VCaP (cell line): ENCODE results near the gene CNPY1.
A peak's percentile ranks its signal among the peaks of the same experiment; 100 is the strongest.
"Not testable (repeated sequence)": the region's sequence is repeated elsewhere in the genome, so short reads cannot be mapped to it uniquely, and the experiment has no call there.

Experiments used
- H3K27ac ChIP-seq: fragments of 450-650 bp; 2 replicates; pipeline ENCODE4 v1.5.1; 2017
- TF ChIP-seq, protein P1 (sequence below): fragments of 450-650 bp; conservative IDR thresholded peaks from 2 replicates; pipeline ENCODE4 v1.5.1; 2017; ENCODE audit warnings: mild to moderate bottlenecking, moderate library complexity

CNPY1 gene

DNA sequence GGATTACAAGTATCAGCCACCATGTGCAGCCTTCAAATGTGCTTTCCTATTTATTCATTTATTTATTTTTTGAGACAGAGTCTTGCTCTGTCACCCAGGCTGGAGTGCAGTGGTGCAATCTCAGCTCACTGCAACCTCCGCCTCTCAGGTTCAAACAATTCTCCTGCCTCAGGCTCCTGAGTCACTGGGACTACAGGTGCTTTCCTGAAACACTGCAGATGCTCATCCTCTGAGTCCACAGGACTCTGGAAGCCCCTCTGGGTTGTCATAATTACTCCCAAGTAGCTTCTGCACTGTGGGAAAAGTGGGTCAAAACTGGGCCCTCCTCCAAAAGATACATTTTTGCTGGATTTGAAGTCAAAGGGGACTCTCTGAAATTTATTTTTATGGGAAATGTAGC lies at the start of gene CNPY1:
CNPY1 (minus strand) TSS at position 111 of the 400 bp plus-strand sequence. CDS start 630 bp downstream, outside the sequence.
- H3K27ac ChIP-seq = not testable (repeated sequence)

DNA sequence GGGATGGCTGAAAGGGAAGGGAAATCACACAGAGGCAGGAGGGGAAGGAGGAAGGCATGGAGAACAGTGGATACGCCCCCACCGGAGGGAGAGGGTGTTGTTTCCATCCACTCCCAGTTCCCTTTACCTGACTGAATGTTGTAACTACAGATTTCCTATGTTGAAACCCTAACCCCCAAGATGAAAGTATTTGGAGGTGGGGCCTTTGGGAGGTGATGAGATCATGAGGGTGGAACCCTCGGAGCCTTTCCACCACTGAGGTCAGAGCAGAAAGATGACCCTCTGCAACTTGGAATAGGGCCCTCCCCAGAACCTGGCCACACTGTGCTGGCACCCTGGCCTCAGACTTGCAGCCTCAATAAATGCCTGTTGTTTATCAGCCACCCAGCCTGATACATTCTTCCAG lies 48.6 kb upstream of the CNPY1 start:
- TF ChIP-seq, protein P1, sequence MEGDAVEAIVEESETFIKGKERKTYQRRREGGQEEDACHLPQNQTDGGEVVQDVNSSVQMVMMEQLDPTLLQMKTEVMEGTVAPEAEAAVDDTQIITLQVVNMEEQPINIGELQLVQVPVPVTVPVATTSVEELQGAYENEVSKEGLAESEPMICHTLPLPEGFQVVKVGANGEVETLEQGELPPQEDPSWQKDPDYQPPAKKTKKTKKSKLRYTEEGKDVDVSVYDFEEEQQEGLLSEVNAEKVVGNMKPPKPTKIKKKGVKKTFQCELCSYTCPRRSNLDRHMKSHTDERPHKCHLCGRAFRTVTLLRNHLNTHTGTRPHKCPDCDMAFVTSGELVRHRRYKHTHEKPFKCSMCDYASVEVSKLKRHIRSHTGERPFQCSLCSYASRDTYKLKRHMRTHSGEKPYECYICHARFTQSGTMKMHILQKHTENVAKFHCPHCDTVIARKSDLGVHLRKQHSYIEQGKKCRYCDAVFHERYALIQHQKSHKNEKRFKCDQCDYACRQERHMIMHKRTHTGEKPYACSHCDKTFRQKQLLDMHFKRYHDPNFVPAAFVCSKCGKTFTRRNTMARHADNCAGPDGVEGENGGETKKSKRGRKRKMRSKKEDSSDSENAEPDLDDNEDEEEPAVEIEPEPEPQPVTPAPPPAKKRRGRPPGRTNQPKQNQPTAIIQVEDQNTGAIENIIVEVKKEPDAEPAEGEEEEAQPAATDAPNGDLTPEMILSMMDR = no peak
- H3K27ac ChIP-seq = no peak overlapping the region

DNA sequence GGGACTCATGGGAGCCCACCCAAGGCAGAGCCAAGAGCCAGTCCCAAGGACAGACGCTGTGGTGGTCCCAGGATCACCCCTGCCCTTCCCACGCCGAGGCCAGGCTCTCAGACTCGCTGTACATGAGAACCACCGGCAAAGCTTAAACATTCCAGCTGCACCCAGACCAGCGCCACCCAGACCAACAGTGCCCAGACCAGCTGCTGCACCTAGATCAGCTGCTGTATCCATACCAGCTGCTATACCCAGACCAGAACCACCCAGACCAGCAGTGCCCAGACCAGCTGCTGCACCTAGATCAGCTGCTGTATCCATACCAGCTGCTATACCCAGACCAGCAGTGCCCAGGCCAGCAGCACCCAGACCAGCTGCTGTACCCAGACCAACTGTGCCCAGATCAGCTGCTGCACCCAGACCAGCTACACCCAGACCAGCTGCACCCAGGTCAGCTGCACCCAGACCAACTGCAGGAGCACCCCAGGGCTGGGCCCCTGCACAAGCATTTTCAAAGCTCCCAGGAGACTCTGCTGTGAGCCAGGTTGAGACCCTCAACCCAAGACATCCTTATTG lies 47.9 kb upstream of the CNPY1 start:
- TF ChIP-seq, protein P1 = no peak
- no peak overlapping the region for H3K27ac ChIP-seq

DNA sequence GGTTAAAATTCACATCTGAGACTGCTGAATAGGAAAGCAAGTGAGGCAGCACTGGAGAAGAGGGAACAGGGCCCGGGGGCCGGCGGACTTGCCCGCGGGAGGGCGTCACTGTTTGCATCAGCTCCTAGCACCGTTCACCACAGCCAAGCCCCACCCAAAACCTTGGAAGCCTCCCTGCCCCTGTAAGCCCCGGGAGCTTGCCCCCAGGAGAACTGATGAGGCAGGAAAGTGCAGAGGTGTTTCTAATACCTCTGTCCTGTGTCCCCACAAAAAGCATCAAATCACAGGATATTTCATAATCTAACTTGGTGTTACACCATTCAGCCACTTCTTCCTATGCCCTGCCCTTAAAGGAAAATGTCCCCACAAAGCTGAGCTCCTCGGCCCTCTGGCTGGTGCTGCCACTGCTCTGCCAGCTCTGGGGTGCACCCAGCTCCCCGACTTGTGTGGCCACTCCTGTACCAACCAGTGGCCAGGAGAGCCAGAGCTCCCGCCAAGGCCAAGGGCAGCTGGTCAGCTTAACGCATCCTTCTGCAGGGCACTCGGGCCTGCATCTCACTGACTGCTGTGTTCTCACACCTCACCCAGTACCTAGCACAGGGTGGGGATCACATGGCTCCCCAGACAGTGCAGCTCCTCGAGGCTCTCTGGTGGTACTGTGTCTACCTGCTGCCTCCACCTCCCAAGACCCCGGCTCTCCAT lies 47.3 kb upstream of the CNPY1 start:
- no peak overlapping the region for H3K27ac ChIP-seq
- TF ChIP-seq, protein P1 = no peak

DNA sequence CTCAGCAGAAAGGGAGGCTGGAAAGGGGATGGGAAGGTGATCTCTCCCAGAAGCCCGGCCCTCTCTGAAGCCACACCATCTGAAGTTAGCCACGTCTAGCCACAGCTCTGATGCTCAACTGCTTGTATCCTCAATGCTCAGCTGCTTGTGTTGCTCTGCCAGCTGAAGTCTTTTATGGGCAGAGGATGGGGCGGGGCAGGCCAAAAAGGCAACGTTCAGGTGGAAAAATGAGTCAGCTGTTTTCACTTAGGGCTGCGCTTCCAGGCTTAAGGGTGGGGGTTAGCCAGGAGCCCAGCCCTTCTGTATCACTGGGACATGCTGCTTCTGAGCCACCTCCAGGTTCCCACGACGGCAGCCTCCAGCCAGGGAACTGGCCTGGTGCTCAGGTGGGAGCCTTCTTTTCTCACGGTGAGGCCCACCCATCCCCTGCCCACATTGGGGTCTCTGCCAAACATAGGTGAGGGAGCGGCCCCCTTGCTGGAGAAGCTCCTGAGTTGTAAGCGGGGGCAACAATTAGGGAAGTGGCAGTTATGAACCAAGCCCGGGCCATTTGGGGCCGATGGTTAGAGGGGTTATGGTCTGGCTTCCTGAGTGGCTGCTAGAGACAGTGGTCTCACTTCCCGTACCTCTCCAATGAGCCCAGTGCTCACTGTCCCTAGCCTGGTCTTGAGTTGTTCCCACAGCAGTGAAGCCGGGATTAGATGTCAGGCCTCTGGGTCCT lies 44.9 kb upstream of the CNPY1 start:
- peak overlapping the region; percentile 40; the same call in 1 of the 2 replicates for H3K27ac ChIP-seq
- TF ChIP-seq, protein P1 = no peak

DNA sequence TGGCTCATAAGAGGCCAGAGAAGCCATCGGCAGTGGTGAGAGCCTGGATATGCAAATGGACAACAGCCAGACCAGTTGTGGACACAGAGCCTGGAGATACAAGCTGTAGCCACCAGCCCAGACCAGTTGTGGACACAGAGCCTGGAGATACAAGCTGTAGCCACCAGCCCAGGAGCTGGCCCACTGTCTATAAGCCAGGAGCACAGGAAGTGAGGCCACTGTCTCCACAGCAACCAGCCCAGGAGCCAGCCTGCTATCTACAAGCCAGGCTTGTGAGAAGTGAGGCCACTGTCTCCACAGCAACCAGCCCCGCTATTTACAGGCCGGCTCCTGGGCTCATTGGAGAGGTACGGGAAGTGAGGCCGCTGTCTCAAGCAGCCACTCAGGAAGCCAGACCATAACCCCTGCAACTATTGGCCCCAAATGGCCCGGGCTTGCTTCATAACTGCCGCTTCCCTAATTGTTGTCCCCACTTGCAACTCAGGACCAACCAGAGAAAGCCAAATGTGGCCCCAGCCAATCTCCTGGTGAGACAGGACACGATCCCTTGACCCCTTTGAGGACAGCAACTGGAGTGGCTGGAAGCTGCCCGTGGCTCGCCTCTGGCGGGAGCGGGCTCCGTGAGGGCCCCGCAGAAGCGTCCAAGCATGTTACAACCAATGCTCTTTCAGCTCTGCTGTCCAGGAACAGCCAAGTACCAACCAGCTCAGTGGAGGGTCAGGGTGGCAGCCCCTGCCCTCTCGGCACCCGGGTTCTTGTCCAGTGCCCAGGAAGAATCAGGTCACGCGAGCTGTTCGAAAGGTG lies 44.1 kb upstream of the CNPY1 start:
- TF ChIP-seq, protein P1 = no peak
- peak overlapping the region; percentile 40; the same call in 1 of the 2 replicates for H3K27ac ChIP-seq

DNA sequence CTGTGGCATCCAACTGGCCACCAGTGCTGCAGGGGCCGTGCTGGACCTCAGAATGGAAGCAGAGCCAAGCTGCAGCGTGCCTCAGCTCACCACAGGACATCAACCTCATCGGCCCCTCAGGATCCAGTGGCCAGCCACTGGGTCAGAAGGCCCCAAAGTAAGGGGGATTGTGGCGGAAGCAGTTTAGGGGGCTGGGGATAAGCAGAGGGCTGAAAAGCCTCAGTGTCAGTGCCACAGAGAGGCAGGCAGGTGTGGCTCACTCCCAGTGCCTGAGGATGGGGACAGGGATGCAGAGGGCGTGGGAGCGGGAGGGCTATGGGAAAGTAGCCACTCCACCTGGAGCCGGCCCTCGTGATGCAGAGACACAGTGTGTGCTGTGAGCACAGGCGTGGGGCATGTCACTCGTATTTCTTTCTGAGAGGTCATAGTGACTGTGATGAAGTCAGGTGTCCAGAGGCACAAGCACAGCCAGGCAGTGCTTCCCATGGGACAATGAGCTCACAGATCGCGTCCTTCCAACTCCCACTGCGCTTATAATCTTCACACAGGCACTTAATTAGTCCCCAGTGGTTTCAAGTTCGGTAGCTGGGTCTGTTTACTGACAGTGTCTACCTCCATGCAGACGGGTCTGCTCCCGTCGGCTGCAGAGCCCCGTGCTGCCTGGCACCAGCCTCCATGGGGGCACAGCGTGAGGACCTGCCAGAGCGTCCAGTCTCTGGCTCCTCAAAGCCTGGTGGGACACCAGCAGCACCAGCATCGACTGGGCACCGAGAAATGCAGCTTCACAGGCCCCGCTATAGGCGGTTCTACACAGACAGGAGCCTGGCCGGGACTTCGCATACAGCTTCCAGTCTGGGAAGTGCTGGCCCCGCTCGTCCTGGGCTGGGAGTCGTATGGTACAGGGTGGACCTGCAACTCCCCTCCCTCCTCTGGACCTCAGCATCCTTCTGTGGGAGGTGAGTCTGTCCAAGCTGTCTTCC lies 42.9 kb upstream of the CNPY1 start:
- peak overlapping the region; percentile 40; the same call in 1 of the 2 replicates for H3K27ac ChIP-seq
- TF ChIP-seq, protein P1 = no peak
